GM21360 (cell line): ENCODE results near the gene NKX1-2.

Experiments used
- ATAC-seq: cut with Tn5 transposase; IDR thresholded peaks from one replicate; pipeline ENCODE4 v1.9.1; 2021; ENCODE audit warnings: mild to moderate bottlenecking, moderate library complexity; ENCODE audit not compliant: unreplicated experiment

Gene NKX1-2

DNA sequence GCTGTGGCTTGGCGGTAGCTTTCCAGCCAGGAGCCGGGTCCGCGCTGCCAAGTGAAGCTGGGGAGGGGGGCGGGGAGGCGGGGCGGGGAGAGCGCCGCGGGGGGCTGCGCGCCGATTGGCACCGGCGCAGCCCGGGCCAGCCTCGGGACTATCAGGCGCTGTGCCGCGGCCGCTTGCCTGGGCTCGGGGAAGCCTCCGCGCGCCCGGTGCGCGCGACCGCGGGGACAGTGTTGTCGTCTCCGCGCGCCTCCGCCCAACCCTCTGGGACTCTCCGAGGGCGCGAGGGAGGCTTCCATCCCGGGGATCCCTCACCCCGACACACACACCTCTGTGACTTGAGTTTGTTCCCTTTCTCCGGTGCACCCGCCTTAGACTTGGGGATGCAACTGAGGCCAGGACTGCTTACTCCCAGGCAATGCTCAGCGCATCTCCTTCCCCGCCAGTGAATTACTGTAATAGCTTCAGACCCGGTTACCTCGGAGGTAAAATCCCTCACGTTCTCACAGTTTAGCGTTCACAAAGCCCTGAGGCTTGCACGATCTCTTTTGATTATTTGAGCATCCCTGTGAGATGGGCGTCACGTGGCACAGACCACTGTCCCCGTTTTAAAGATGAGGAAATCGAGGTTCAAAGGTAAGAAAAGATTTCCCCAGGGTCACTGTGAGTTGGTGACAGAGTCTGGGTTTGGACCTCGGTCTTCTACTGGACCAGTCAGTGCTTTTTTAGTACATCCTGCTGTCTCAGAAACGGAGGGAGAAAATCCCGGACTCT, at the start of gene NKX1-2:
NKX1-2 (minus strand) TSS at position 24 of the 771 bp plus-strand sequence. CDS start 92 bp downstream, outside the sequence.
- no peak for ATAC-seq

GRCh38 chr10:124498056-124498455, 48.2 kb upstream of the NKX1-2 start:
- no peak for ATAC-seq

DNA sequence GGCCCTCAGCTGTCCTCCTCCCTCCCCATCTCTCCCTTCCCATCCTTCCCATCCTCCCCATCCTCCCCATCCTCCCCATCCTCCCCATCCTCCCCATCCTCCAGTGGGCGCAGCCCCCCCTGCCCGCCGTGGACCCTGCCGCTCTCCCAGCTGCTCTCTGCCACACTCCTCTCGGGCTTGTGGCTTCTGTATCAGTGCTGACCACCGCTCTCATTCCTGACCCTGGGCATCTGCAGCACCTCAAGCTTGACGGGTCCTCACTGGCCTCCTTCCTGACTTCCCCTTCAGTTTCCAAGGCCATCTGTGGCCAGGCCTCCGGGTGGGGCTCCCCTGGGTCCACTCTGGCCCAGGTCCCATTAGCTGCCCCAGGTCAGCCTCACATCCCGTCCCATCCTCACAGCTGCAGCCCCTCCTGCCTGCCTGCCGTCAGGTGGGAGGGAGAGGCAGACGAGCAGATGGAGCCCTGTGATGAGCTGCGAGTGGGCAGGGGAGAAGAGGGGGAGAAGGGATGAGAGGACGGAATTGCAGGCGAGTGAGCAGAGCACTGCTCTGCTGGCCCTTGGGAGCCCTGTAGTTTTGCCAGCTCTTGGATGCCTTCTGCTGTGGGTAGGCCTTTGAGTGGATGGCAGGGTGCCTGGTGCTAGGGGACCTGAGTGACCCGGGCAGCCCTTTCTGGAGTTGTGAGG, 47.5 kb upstream of the NKX1-2 start:
- no peak for ATAC-seq

- ATAC-seq: no peak
These were observed 46.8 kb upstream of the NKX1-2 start for GRCh38 chr10:124496620-124497019.

DNA sequence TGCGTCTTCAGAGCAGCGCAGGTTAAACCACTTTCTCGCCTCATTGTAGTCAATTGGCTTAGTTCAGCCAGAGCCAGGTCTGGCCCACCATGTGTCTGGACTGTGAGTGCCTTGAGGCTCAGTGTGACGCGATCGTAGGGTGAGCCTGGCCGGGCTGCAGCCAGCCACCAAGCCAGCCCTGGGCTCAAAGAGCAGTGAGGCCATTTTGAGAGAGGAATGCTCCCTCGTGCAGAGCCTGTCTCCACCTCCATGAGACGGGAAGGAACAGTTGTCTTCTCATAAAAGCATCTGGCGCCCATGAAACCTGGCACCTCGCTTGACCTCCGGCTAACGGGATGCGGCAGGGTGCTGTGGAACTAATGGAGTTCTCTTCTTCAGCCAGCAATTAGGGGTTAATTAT, 46.3 kb upstream of the NKX1-2 start:
- no peak for ATAC-seq

DNA sequence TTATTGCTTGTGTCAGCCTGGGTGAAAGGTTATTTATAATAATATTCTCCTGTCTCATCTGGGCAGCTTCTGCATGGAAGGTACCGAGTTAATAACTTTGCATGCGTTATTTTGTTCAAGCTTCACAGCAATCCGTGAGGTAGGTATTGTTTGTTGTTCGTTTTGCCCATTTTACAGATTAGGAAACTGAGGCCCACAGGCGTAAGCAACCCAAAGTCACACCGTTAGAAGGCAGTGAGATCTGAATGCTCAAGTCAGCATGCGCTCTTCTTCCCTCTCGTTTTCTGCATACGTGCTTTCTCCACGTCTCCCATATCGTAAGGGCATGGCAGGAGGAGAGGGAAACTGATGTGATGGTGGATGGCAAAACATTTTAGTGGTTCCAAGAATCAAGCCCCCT, 45.9 kb upstream of the NKX1-2 start:
- no peak for ATAC-seq

- no peak for ATAC-seq
These were observed 45.3 kb upstream of the NKX1-2 start for GRCh38 chr10:124495162-124495561.

DNA sequence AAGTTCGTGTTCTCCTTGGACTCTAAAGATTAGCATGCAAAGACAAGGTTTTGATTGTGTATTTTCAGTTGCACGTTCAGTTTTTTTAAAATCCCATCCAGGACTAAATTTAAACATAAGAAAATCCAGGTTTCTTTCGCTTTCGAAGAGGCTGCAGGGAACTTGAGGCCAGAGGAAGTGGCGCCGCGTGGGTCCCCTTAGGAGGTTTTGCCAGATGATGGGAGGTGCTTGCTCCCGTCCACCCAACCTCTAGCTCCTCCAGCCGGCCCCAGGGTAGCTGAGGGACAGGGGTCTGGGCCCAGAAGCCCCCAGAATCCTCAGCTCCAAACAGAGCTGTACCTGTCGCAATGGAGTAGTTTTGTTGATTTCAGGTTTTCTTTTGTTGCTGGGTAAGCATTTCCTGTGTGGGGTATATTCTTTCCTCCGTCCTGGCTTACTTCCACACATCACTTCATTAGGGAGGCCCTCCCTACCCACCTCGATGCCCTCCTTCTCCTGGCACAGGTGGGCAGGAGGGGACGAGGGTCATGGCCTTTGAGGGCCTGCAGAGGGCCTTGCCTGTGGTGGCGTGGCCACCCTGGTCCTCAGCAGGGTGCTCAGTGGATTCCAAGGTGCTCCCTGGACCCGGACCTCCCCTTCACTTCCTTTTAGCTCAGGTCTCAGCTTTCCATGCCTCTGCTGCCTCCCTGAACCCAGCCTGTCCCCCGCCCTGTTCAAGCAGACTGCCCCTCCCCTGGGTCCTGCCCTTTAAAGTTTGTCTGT, 44.4 kb upstream of the NKX1-2 start:
- ATAC-seq: no peak

GRCh38 chr10:124493214-124493882, 43.5 kb upstream of the NKX1-2 start:
- ATAC-seq: no peak

GRCh38 chr10:124492266-124492665, 42.4 kb upstream of the NKX1-2 start:
- no peak for ATAC-seq

DNA sequence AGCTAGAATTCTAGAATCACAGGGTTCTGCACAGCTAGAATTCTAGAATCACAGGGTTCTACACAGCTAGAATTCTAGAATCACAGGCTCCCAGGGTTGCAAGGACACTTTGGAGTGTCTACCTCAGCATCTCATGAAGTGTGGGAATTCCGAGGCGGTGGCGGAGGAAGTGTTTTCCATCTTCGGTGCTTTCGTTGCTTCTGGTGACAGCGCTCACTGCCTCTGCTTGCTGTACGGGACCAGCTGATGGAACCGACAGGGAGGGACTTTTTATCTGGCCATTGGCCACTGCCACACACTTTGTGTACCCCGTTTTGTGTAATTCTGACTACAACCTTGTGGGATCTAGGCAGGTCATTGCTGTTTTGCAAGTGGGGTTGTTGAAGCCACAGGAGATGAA, 41.3 kb upstream of the NKX1-2 start:
- ATAC-seq: no peak

GRCh38 chr10:124486635-124487034, 36.8 kb upstream of the NKX1-2 start:
- ATAC-seq: no peak

DNA sequence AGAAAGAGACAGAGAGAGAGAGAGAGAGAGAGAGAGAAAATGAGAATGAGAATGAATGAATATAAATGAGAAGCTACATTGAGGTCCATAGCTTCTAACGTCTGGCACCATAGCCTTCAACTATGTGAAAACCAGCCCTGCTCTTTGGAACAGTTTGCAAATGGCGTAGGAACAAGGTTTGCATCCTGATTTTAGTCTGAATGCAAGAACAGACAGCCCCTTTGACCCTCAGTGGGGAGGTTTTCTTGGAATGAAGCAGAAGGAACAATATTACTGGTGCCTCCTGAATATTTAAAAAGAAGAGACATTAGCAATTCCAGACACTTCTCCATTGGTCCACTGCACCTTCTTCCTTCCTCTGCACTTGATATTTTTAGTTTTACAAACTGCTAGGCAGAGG, 34.8 kb upstream of the NKX1-2 start:
- no peak for ATAC-seq

DNA sequence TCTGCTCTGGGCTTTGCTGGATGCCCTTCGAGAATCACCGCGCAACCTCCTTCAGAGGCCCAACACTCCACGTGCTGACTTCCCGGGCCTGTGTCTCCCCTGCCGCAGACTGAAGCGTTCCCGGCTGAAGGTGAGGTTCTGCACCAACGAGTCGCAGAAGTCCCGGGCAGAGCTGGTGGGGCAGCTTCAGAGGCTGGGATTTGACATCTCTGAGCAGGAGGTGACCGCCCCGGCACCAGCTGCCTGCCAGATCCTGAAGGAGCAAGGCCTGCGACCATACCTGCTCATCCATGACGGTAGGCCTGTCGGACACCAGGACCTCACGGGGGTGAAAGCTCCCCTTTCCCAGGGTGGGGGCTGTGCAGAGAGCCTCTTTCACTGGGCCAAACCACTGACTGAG, 34.2 kb upstream of the NKX1-2 start:
- no peak for ATAC-seq

DNA sequence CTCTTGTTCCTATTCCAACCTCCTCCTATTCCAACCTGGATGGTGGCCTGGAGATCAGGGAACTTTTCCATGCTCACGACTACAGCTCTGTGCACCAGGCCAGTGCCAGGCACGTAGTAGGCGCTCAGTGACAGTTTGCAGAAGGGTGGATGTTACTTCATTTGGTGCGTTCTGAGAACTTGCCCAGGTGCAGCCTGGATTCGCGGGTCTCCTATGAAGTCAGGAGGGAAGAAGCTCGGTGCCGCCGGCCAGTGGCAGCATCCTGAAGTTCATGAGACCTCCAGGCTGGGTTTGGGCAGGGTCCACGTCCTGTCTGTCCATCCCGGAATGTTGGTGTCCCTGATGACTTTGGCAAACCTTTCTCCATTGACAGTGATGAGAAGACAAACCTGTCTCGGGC, 33.0 kb upstream of the NKX1-2 start:
- no peak for ATAC-seq

DNA sequence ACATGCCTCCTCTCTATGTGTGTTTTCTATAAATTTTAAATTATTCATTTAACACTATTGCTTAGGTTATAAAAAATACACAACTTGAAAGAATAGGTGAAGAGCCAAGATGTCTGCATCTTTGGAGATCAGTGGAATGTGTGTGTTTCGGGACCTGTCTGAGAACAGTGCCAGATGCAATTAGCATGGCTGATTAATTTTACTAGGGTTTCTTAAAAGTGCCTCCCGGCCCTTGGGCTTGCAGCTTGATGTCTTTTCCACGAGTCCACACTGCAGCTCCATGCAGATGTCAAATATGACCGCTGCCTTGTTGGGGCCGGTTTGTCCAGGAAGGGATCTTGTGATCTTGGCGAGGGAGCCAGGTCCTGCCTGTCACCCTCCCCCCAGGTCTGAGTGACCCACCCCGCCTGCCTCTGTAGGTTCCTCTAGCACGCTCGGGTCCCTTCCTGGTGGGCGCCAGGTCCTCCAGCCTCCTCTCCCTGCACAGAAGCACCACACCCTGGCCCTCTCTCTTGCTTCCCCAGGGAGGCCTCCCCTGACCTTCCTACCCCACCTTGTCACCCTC, 32.5 kb upstream of the NKX1-2 start:
- ATAC-seq: no peak

DNA sequence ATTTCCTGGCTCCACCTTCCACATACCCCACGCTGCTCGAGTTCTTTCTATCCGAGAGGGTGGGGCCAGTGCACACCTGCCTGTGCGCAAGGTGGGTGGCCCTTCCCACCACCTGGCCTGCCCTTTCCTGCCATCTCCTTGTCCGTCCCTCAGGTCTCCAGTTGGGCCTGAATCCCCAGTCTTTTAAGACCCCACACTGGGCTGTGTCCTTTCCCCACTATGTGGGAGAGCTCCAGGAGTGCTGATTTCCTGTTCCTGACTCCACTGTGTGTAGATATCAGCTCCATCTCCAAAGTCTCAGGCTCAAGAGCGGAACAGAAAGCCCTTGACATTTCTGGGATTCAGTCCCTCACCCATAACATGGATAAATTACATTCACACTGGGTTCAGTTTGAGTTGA, 31.9 kb upstream of the NKX1-2 start:
- ATAC-seq: no peak

GRCh38 chr10:124480860-124481259, 31.0 kb upstream of the NKX1-2 start:
- no peak for ATAC-seq

GRCh38 chr10:124478515-124478914, 28.7 kb upstream of the NKX1-2 start:
- no peak for ATAC-seq

GRCh38 chr10:124477614-124478363, 28.0 kb upstream of the NKX1-2 start:
- no peak for ATAC-seq
